Keratinocyte (primary cell): ENCODE results near the gene RGS2. TPM values are rescaled to one million over a fixed set of nuclear protein-coding genes. Genes with fewer than 3 reads are reported as not detected.

ENCODE experiments used
- DNase-seq: peaks from one replicate; pipeline ENCODE4 v3.0.0-alpha.2; 2011; ENCODE audit warnings: low read depth, missing footprints, low spot score
- FAIRE-seq: peaks from 2 replicates; lab custom pipeline; 2011; peaks lifted over from hg19 to GRCh38; lab: Jason Lieb, UNC
- H2AFZ ChIP-seq: 2 replicates; pipeline ENCODE4 v1.6.0; 2012; ENCODE audit warnings: low read length, control low read depth, inconsistent platforms; ENCODE audit not compliant: control insufficient read depth
- H3K27ac ChIP-seq: 2 replicates; pipeline ENCODE4 v1.5.1; 2011; ENCODE audit warnings: low read length; ENCODE audit not compliant: control insufficient read depth, insufficient read depth
- H3K27me3 ChIP-seq: 3 replicates; pipeline ENCODE4 v1.6.0; 2011; ENCODE audit warnings: low read length; ENCODE audit not compliant: control insufficient read depth, insufficient read depth; ENCODE audit errors: extremely low read depth
- H3K36me3 ChIP-seq, 2 experiments: 2 replicates in 1 of 2; 3 replicates in 1 of 2; pipeline ENCODE4 v1.5.1; 2011; ENCODE audit warnings: low read length in 2 of 2, mild to moderate bottlenecking in 1 of 2; ENCODE audit not compliant: control insufficient read depth in 2 of 2, insufficient read depth in 2 of 2; ENCODE audit errors: extremely low read depth in 1 of 2
- H3K4me1 ChIP-seq: 3 replicates; pipeline ENCODE4 v1.5.1; 2011; ENCODE audit warnings: low read length; ENCODE audit not compliant: control insufficient read depth, insufficient read depth; ENCODE audit errors: extremely low read depth
- H3K4me2 ChIP-seq: 3 replicates; pipeline ENCODE4 v1.6.0; 2011; ENCODE audit warnings: low read depth, low read length; ENCODE audit not compliant: control insufficient read depth, insufficient read depth; ENCODE audit errors: extremely low read depth
- H3K4me3 ChIP-seq, 3 experiments: fragments of 200-600 bp in 1 of 3; sonication (generic) in 1 of 3; 2 replicates in 2 of 3; 3 replicates in 1 of 3; pipeline ENCODE4 v1.5.1; 2011 to 2016; ENCODE audit warnings: low read length in 3 of 3, mild to moderate bottlenecking in 3 of 3, control low read depth in 2 of 3, inconsistent platforms in 1 of 3, low read depth in 1 of 3, mixed read lengths in 1 of 3, mixed run types in 1 of 3, moderate library complexity in 1 of 3; ENCODE audit not compliant: control insufficient read depth in 2 of 3, insufficient read depth in 2 of 3; ENCODE audit errors: extremely low read depth in 1 of 3
- H3K79me2 ChIP-seq: 2 replicates; pipeline ENCODE4 v1.6.0; 2012; ENCODE audit warnings: low read length; ENCODE audit not compliant: control insufficient read depth, insufficient read depth
- H3K9ac ChIP-seq: 3 replicates; pipeline ENCODE4 v1.6.0; 2011; ENCODE audit warnings: low read length; ENCODE audit not compliant: control insufficient read depth, insufficient read depth; ENCODE audit errors: extremely low read depth
- H3K9me1 ChIP-seq: 3 replicates; pipeline ENCODE4 v1.6.0; 2011; ENCODE audit warnings: low read length; ENCODE audit not compliant: control insufficient read depth, insufficient read depth; ENCODE audit errors: extremely low read depth
- H3K9me3 ChIP-seq: 2 replicates; pipeline ENCODE4 v1.5.1; 2012; ENCODE audit warnings: low read depth, low read length; ENCODE audit not compliant: control insufficient read depth
- H4K20me1 ChIP-seq: 3 replicates; pipeline ENCODE4 v1.6.0; 2011; ENCODE audit warnings: low read length; ENCODE audit not compliant: control insufficient read depth, insufficient read depth; ENCODE audit errors: extremely low read depth
- CTCF ChIP-seq, 3 experiments: IDR thresholded peaks in 1 of 3; conservative IDR thresholded peaks in 1 of 3; optimal IDR thresholded peaks in 1 of 3; 2 replicates in 2 of 3; 3 replicates in 1 of 3; pipeline versions ENCODE3 to v1.5.1; 2011; ENCODE audit warnings: low read length in 3 of 3, mild to moderate bottlenecking in 3 of 3, moderate library complexity in 2 of 3, control low read depth in 1 of 3, inconsistent platforms in 1 of 3; ENCODE audit not compliant: insufficient read depth in 2 of 3; ENCODE audit errors: extremely low read depth in 1 of 3
- EZH2 ChIP-seq: IDR thresholded peaks from one replicate; pipeline ENCODE4 v1.6.1; 2012; ENCODE audit warnings: inconsistent platforms, mild to moderate bottlenecking, low read length, moderate library complexity
- dilution Hi-C: fragments of 300-500 bp; cut with MboI; formaldehyde crosslinking; loops from one replicate; pipeline ENCODE4 v1.7.0; 2020; ENCODE audit warnings: low sequenced_read_pairs; ENCODE audit not compliant: extremely low pct_ligation_motif_present
- polyA plus RNA-seq, 5 experiments: library from polyadenylated mRNA; depleted of rRNA in 3 of 5; stranded (reverse) in 3 of 5; stranded (forward) in 1 of 5; unstranded in 1 of 5; fragments of >200 nt; gene quantifications; 1 replicate in 1 of 5; 2 replicates in 3 of 5; 3 replicates in 1 of 5; pipeline versions ENCODE4 v1.2.1 to v1.2.3, GENCODE V29; 2011 to 2012; ENCODE audit warnings: missing spikeins in 2 of 5, low read depth in 1 of 5, low replicate concordance in 1 of 5

RGS2 gene
- polyA plus RNA-seq, 1 donor (not counting 4 experiments of a cell fraction or from before 2014, with no cell fraction given), result 128 TPM

GRCh38 chr1:192811006-192811405 is 2.2 kb downstream of the RGS2 start:
- Histone ChIP-seq H3K27ac (no peak overlapping the region), H4K20me1 (no peaks in the 10 kb centered on the region), H3K4me3 (no peak overlapping the region), H2AFZ (no peak overlapping the region), H3K9me3 (no peaks in the 10 kb centered on the region), H3K36me3 (peaks cover 3 to 7% of the 10 kb centered on the region in 2 experiments), H3K79me2 (peaks cover 6% of the 10 kb centered on the region), H3K4me1 (peaks cover 27% of the 10 kb centered on the region), H3K9ac (no peak overlapping the region), H3K27me3 (no peaks in the 10 kb centered on the region), H3K9me1 (peaks cover 2% of the 10 kb centered on the region), H3K4me2 (no peak overlapping the region)
- no peak for TF ChIP-seq CTCF (optimal IDR thresholded peaks at IDR 0.05 in 1 of 3, IDR thresholded peaks at IDR 0.05 in 1 of 3, conservative IDR thresholded peaks at IDR 0.05 in 1 of 3; ENCODE audit: extremely low read depth in 1 of 3, insufficient read depth in 2 of 3, low read length in 3 of 3)
- TF ChIP-seq EZH2, result no peak
- dilution Hi-C loops, result loop anchor here (25.0 kb wide), 1 partner anchor 201 kb away; no protein-coding TSS in a partner anchor
- FAIRE-seq (no peak), DNase-seq (no peak)

- H3K27ac ChIP-seq, result no peak overlapping the region
- no peak for FAIRE-seq
These were observed 2.9 kb downstream of the RGS2 start for GRCh38 chr1:192811594-192812239.

More at GRCh38 chr1:192811594-192812239, 2.9 kb downstream of the RGS2 start:
- DNase-seq, result no peak
- no peak overlapping the region for H2AFZ ChIP-seq
- no peaks in the 10 kb centered on the region for H4K20me1 ChIP-seq
- H3K9ac ChIP-seq, result no peak overlapping the region
- no peak for TF ChIP-seq CTCF (optimal IDR thresholded peaks at IDR 0.05 in 1 of 3, IDR thresholded peaks at IDR 0.05 in 1 of 3, conservative IDR thresholded peaks at IDR 0.05 in 1 of 3; ENCODE audit: extremely low read depth in 1 of 3, insufficient read depth in 2 of 3, low read length in 3 of 3)
- H3K79me2 ChIP-seq, result peaks cover 6% of the 10 kb centered on the region
- no peak overlapping the region for H3K4me2 ChIP-seq
- H3K4me1 ChIP-seq, result peaks cover 25% of the 10 kb centered on the region
- no peak overlapping the region for H3K4me3 ChIP-seq
- H3K9me3 ChIP-seq, result no peaks in the 10 kb centered on the region
- H3K27me3 ChIP-seq, result no peaks in the 10 kb centered on the region
- peaks cover 3 to 7% of the 10 kb centered on the region in 2 experiments for H3K36me3 ChIP-seq
- dilution Hi-C loops, result loop anchor here (25.0 kb wide), 1 partner anchor 201 kb away; no protein-coding TSS in a partner anchor
- H3K9me1 ChIP-seq, result peaks cover 2% of the 10 kb centered on the region
